DMS 273 (cell line): ENCODE results near the gene LEAP2.

Source experiments
- DNase-seq: peaks from one replicate; lab custom pipeline; 2025; ENCODE audit not compliant: unreplicated experiment; lab: John Stamatoyannopoulos, UW

LEAP2 gene

GRCh38 chr5:132873119-132873929 is at the start of gene LEAP2:
LEAP2 (plus strand) TSS chr5:132873668; CDS start chr5:132873695, 27 bp downstream.
- no peak for DNase-seq

- no peak for DNase-seq
Measured at GRCh38 chr5:132824426-132824825, 49.0 kb upstream of the LEAP2 start.

- no peak for DNase-seq
Measured at GRCh38 chr5:132825033-132825833, 48.2 kb upstream of the LEAP2 start.

- no peak for DNase-seq
Measured at GRCh38 chr5:132825834-132826391, 47.6 kb upstream of the LEAP2 start.

- no peak for DNase-seq
Measured at GRCh38 chr5:132826424-132827082, 46.9 kb upstream of the LEAP2 start.

DNA sequence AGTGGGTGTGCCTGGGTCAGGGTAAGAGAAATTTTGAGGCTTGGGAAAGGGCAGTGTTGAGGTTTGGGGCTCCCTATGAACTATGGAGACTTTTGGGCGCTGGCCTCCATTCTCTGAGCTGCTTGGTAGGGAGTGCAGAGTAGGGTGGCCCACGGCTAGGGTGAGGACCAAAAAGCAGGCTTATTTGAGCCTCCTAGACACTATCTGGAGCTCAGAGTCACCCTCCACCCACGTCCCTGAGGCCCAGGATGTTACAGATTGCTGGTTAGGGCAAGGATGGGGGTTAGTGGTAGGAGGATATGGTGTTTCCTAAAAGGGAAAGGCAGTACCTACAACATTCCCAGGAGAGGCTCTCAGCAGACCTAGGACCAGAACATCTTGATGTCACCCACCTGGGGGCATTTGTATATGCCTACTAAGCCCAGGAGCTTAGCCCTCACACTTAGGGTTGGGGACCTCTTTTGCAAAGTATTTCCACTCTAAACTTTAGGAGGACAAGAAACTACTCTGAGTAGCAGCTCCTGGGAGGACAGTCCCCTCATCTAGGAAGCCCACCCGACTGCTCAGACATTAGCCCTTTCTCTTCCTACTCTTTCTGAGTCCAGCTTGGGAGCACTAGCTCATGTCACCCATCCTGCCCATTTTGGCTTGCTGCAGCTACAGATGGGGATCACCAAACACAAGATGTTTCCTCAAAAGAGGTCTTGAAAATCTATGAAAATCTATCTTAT is 45.4 kb upstream of the LEAP2 start:
- DNase-seq, result no peak

GRCh38 chr5:132828846-132829494 is 44.5 kb upstream of the LEAP2 start:
- DNase-seq, result peak; percentile 46

GRCh38 chr5:132829742-132830435 is 43.6 kb upstream of the LEAP2 start:
- peak; percentile 90 for DNase-seq

DNA sequence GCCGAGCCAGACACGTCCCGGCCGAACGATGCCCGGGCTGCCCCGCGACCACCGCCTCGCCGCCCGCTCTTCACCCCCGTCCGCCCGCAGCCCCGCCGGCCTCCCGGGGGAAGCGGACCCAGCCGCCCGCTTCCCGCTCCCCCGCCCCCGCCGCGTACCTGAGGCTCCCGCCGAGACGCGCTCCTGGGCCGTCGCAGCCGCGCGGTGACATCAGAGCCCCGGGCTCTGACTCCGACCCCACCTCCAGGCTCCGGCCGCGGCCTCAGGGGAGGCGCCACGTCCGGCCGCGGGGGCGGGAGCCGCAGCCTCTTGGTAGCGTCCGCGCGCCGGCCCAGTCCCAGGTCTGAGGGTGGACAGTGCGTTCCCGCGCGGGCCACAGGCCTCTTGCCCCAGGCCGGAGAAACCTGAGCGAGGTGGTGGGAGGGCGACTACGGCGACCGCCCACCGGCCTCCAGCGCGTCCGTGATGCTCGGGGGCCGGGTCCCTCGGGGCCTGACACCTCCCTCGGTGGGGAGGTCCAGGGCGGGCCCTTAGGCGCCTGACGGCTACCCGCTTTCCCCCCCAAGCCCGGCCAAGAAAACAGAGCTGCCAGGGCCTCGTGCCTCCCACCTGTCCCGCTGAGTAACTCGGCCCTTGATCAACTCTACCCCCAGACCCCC is 42.9 kb upstream of the LEAP2 start, which contains the start of gene SHROOM1:
SHROOM1 (minus strand) TSS at position 212 of the 659 bp plus-strand sequence. CDS start 4,507 bp downstream, outside the sequence.
- DNase-seq, result peak; percentile 70

DNA sequence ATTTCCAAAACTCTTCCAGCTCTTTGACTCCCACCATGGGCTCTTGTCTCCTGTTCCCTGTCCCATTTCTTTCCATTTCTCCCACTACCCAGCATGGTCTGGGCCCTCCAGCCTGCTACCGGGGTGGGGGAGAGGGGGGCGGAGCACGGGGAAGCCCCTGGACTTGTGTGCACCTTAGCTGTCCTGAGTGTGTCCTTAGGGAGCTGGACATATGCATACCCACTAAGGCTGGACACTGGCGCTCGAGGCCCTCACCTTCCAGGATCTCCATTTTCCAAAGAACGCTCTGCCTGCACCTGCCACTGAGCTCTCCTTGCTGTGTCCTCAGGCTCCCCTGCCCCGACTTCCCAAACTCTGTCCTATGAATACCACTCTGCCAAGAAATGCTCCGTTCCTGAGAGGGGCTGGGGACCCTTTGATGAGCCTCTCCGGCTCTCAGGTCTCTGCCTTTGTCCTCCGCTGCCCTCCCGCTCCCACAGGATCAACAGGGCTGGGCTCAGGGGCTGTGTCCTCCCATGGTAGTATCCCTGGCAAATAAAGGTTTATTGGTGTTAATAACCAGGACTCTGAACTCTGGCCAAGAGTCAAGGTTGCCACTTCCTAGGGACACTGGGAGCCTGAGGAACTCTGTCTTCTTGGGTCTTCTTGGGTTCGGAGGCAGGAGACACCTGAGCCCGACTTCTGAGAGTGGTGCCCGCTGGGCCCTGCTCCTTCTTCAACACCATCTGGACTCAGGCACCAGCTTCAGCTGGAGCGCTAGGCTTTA is 42.2 kb upstream of the LEAP2 start:
- no peak for DNase-seq

- DNase-seq, result no peak
Measured at GRCh38 chr5:132832612-132833011, 40.9 kb upstream of the LEAP2 start.

- DNase-seq, result no peak
Measured at GRCh38 chr5:132834057-132834456, 39.4 kb upstream of the LEAP2 start.

- DNase-seq, result no peak
Measured at GRCh38 chr5:132836852-132837251, 36.6 kb upstream of the LEAP2 start.

- no peak for DNase-seq
Measured at GRCh38 chr5:132837868-132838267, 35.6 kb upstream of the LEAP2 start.

- DNase-seq, result no peak
Measured at GRCh38 chr5:132838516-132839282, 34.8 kb upstream of the LEAP2 start.

GRCh38 chr5:132839426-132840301 is 33.8 kb upstream of the LEAP2 start:
- DNase-seq, result no peak
